Ishikawa (cell line): ENCODE measurements around the gene PDIA5.

ENCODE experiments used
- CEBPB ChIP-seq: IDR thresholded peaks from 2 replicates; pipeline ENCODE4 v1.6.1; 2012
- CREB1 ChIP-seq: IDR thresholded peaks from 2 replicates; pipeline ENCODE4 v1.6.1; 2012; ENCODE audit warnings: low read depth
- EGR1 ChIP-seq: IDR thresholded peaks from 2 replicates; pipeline ENCODE4 v1.6.1; 2012
- EP300 ChIP-seq: IDR thresholded peaks from 2 replicates; pipeline ENCODE4 v1.6.1; 2012; ENCODE audit warnings: borderline replicate concordance
- FOXM1 ChIP-seq: IDR thresholded peaks from 2 replicates; pipeline ENCODE4 v1.6.1; 2012; ENCODE audit warnings: low read depth, borderline replicate concordance
- RAD21 ChIP-seq: IDR thresholded peaks from 2 replicates; pipeline ENCODE4 v1.6.1; 2012; ENCODE audit warnings: low read depth
- TAF1 ChIP-seq: IDR thresholded peaks from 2 replicates; pipeline ENCODE4 v1.6.1; 2012; ENCODE audit warnings: low read depth, mild to moderate bottlenecking
- TCF12 ChIP-seq: IDR thresholded peaks from 2 replicates; pipeline ENCODE4 v1.6.1; 2012; ENCODE audit warnings: low read depth
- YY1 ChIP-seq: IDR thresholded peaks from 2 replicates; pipeline ENCODE4 v1.6.1; 2012; ENCODE audit warnings: low read depth
- ZBTB7A ChIP-seq: IDR thresholded peaks from 2 replicates; pipeline ENCODE4 v1.6.1; 2012; ENCODE audit warnings: low read depth
- TF ChIP-seq, protein P1 (sequence below): IDR thresholded peaks from 2 replicates; pipeline ENCODE4 v1.6.1; 2012
- TF ChIP-seq, protein P2 (sequence below): IDR thresholded peaks from 2 replicates; pipeline ENCODE4 v1.6.1; 2012; ENCODE audit warnings: low read depth, mild to moderate bottlenecking
- TF ChIP-seq, protein P3 (sequence below): IDR thresholded peaks from 2 replicates; pipeline ENCODE4 v1.6.1; 2012

DNA sequence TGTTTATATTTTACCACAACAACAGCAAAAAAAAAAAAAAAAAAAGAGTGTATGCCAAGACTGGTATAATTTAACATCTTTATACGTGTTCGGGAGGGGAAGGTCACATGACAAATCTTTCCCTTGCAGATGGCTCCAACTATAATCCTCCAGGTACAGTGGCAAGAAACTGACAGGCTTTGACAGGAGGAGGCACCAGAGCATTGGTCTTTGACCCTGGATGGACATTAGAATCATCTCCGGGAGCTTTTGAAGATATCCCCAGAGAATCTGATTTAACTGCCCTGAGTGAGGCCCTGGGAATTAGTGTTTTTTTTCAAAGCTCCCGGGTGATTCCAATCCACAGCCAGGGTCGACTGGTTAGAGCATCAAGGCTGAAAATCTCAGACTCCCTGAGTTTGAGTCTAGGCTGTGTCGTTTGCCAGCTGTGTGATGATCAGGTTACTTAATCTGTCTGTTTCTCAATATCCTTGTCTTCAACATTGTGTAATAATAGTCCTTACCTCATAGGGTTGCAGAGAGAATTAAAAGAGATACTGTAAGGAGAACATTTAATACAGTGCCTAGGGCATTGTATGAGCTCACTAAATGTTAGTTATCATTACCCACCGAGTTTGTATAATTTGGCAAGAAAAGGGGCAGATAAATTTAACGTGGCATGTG is 30.3 kb upstream of the PDIA5 start:
- TF ChIP-seq, protein P1, sequence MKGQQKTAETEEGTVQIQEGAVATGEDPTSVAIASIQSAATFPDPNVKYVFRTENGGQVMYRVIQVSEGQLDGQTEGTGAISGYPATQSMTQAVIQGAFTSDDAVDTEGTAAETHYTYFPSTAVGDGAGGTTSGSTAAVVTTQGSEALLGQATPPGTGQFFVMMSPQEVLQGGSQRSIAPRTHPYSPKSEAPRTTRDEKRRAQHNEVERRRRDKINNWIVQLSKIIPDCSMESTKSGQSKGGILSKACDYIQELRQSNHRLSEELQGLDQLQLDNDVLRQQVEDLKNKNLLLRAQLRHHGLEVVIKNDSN, result no peak
- TF ChIP-seq, protein P2, sequence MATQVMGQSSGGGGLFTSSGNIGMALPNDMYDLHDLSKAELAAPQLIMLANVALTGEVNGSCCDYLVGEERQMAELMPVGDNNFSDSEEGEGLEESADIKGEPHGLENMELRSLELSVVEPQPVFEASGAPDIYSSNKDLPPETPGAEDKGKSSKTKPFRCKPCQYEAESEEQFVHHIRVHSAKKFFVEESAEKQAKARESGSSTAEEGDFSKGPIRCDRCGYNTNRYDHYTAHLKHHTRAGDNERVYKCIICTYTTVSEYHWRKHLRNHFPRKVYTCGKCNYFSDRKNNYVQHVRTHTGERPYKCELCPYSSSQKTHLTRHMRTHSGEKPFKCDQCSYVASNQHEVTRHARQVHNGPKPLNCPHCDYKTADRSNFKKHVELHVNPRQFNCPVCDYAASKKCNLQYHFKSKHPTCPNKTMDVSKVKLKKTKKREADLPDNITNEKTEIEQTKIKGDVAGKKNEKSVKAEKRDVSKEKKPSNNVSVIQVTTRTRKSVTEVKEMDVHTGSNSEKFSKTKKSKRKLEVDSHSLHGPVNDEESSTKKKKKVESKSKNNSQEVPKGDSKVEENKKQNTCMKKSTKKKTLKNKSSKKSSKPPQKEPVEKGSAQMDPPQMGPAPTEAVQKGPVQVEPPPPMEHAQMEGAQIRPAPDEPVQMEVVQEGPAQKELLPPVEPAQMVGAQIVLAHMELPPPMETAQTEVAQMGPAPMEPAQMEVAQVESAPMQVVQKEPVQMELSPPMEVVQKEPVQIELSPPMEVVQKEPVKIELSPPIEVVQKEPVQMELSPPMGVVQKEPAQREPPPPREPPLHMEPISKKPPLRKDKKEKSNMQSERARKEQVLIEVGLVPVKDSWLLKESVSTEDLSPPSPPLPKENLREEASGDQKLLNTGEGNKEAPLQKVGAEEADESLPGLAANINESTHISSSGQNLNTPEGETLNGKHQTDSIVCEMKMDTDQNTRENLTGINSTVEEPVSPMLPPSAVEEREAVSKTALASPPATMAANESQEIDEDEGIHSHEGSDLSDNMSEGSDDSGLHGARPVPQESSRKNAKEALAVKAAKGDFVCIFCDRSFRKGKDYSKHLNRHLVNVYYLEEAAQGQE, result no peak
- TF ChIP-seq FOXM1 (no peak), EGR1 (no peak), EP300 (no peak), CREB1 (no peak), RAD21 (no peak), CEBPB (no peak), ZBTB7A (no peak), TAF1 (no peak), TCF12 (no peak), YY1 (no peak)
- TF ChIP-seq, protein P3, sequence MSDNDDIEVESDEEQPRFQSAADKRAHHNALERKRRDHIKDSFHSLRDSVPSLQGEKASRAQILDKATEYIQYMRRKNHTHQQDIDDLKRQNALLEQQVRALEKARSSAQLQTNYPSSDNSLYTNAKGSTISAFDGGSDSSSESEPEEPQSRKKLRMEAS, result no peak
